Fibroblast of pulmonary artery (primary cell): ENCODE measurements around the gene ELAC2.
A peak's percentile ranks its signal among the peaks of the same experiment; 100 is the strongest.
"Not testable (repeated sequence)": the region's sequence is repeated elsewhere in the genome, so short reads cannot be mapped to it uniquely, and the experiment has no call there.

Experiments
- DNase-seq: peaks from one replicate; pipeline ENCODE4 v3.0.0-alpha.2; 2010; ENCODE audit warnings: low read depth
- H3K4me3 ChIP-seq: replicated peaks from 2 replicates; pipeline ENCODE4 v1.5.1; 2011; ENCODE audit warnings: low read depth, mild to moderate bottlenecking, control low read depth, low read length, moderate library complexity
- TF ChIP-seq, protein P1 (sequence below): IDR thresholded peaks from 2 replicates; pipeline ENCODE4 v1.5.1; 2011; ENCODE audit warnings: mild to moderate bottlenecking, control low read depth, low read length, inconsistent platforms; ENCODE audit errors: missing control alignments

The ELAC2 gene

DNA sequence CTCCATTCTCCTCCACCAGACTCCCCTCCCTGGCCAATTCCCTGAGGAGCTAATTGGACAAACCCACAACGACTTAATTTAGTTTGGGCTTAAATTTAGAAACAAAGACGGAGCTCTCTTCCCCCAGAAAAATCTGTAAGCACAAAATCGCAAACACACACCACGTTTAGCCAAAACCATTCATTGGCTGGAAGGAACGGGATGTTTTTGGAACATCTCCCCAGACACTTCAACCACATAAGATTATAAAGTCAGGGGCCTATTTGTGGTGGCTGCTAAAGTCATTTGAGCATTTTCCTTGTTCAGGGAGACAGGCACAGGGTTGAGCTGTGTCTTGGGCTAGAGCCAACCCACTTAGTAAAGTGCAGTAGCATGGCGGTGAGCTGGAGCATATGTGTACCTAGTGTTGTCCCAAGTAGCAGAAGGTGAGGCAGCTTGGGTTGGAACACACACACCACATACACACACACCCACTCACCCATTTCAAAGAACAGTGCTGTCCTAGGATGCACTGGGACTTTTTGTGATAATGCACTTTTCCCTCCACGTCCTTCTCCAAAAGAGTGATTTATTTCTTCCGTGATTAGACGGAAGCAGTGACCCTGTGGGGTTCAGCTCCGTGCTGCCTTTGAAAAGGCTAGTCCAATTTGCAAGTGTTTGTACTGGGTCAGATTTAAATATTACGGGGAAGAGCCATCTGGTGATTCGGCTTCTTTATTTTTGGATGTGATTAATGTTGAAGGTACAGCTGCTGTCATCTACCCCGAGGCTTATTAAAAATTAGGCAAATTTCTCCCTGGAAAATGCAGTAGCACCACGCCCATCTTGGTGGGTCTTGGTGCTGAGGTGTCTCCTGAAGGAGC is 32.2 kb downstream of the ELAC2 start:
- DNase-seq: no peak
- TF ChIP-seq, protein P1, sequence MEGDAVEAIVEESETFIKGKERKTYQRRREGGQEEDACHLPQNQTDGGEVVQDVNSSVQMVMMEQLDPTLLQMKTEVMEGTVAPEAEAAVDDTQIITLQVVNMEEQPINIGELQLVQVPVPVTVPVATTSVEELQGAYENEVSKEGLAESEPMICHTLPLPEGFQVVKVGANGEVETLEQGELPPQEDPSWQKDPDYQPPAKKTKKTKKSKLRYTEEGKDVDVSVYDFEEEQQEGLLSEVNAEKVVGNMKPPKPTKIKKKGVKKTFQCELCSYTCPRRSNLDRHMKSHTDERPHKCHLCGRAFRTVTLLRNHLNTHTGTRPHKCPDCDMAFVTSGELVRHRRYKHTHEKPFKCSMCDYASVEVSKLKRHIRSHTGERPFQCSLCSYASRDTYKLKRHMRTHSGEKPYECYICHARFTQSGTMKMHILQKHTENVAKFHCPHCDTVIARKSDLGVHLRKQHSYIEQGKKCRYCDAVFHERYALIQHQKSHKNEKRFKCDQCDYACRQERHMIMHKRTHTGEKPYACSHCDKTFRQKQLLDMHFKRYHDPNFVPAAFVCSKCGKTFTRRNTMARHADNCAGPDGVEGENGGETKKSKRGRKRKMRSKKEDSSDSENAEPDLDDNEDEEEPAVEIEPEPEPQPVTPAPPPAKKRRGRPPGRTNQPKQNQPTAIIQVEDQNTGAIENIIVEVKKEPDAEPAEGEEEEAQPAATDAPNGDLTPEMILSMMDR: no peak
- H3K4me3 ChIP-seq: no peak overlapping the region

DNA sequence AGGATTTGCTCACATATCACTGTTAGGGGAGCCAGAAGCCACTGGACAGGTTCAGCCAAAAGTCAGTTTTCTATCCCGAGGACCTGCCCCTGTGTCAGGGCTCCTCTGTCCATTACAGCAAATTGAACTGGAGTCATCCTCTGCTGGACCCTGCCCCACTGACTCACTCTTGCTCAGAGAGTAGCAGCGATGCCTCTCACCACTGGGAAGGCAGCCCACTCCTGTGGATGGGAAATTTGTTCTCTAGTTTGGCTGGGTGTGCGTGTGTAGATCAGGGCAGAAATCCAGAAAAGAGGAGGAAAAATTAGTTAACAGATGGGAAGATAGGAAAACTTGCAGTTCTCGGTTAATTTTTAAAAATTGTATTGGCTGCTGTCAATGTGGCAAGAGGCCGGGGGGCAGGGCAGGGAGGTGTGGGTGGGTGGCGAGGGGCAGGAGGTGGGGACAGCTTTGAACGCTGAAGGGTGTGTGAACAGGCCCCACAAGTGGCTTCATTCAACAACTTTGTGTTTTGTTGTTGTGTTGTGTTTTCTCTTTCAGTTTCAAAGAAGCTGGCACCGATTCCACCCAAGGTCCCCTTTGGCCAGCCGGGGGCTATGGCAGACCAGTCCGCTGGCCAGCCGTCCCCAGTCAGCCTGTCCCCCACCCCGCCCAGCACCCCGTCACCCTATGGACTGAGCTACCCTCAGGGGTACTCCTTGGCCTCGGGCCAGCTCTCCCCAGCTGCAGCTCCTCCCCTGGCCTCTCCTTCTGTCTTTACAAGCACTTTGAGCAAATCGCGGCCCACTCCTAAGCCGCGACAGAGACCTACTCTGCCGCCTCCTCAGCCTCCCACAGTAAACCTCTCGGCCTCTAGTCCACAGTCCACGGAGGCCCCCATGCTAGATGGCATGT is 33.6 kb downstream of the ELAC2 start:
- TF ChIP-seq, protein P1: no peak
- peak; percentile 71 for DNase-seq
- no peak overlapping the region for H3K4me3 ChIP-seq

DNA sequence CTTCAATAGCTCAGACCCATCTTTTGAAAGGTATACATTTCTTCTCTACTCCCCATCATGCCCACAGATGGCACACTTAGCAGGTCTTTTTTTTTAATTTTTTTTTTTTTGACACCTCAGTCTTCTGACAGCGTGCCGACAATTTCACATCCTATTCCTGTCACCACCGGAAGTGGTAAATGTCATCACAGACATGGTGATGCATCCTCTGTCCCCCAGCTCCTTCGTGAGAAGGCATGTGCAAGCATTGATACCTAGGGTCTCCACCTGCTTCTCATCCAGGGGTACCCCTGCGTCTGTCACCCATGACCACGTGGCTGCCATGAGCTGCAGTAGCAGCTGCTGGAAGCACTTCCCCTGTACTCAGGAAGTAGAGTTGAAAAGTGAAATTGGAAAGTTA is 35.6 kb downstream of the ELAC2 start:
- H3K4me3 ChIP-seq: no peak overlapping the region
- TF ChIP-seq, protein P1: no peak
- DNase-seq: no peak

DNA sequence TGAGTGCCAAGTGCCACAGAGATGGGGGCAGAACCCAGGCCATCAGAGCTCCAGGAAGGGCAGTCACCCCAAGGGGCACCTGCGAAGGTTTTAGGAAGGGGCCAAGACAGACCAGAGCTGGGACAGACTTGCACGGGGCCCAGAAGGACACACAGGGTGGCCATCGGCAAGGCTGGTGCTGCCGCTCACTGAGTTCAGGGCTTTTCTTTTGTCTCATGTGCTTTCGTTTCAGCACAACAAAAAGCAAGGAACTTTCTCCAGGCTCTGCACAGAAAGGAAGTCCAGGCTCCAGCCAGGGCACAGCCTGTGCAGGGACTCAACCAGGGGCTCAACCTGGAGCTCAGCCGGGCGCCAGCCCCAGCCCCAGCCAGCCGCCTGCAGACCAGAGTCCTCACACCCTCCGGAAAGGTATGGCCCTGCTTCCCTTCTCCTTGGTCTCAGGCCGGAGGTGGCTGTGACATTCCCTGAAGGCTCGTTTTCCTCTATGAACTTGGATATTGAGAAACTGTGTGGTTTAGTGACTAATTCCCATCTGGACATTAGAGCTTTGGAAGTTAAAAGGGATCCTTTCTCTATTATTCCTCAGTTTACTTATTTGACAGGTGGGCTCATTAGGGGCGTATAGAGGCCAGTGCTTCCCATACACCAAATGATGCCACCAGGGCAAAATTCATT is 37.9 kb downstream of the ELAC2 start:
- TF ChIP-seq, protein P1: no peak
- no peak for DNase-seq
- H3K4me3 ChIP-seq: no peak overlapping the region

DNA sequence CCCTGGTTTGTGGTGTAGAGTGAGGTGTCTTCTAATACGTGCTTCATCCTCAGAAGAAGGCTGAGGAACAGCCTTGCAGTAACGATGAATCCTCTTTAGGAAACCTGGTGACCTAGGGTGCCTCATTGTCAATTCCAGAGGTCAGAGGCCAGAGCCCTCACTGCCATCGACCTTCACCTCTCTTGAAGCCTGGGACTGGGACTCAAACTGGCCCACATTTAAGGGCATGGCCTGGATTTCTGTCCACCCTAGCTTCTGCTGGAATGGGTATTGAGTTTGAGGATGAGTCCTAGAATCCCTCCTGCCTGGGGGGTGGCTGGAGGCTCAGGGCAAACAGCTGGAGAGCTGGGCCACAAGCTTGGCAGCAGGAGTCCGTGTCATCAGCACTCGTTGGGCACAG is 38.6 kb downstream of the ELAC2 start:
- H3K4me3 ChIP-seq: no peak overlapping the region
- no peak for DNase-seq
- TF ChIP-seq, protein P1: no peak

DNA sequence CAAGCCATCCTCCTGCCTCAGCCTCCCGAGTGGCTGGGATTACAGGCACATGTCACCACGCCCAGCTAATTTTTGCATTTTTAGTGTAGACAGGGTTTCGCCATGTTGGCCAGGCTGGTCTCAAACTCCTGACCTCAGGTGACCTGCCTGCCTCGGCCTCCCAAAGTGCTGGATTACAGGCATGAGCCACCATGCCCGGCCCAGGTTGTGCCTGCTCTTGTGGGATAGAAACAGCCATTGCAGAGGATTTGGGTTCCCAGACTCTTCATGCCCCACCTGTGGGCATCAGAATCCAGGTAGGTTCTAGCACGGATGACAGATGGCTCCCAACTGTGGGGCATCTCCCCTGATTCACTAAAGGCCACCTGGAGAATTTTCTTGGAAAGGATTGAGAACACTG is 39.0 kb downstream of the ELAC2 start:
- not testable (repeated sequence) for H3K4me3 ChIP-seq, DNase-seq
